Parathyroid adenoma (tissue), 2 donors: ENCODE data around the gene THEM4.

Experiments used
- H2AFZ ChIP-seq: fragments of 300-600 bp; sonication (generic); one replicate; pipeline ENCODE4 v1.7.0; 2017; ENCODE audit warnings: antibody characterized with exemption, mild to moderate bottlenecking
- H3K27ac ChIP-seq: fragments of 300-600 bp; sonication (generic); one replicate; pipeline ENCODE4 v1.7.0; 2017
- H3K27me3 ChIP-seq: fragments of 300-600 bp; sonication (generic); one replicate; pipeline ENCODE4 v1.7.0; 2017; ENCODE audit warnings: low read length; ENCODE audit not compliant: control insufficient read depth, insufficient read depth
- H3K36me3 ChIP-seq: fragments of 300-600 bp; sonication (generic); one replicate; pipeline ENCODE4 v1.7.0; 2017; ENCODE audit warnings: low read length; ENCODE audit not compliant: control insufficient read depth, insufficient read depth
- H3K4me1 ChIP-seq: fragments of 300-600 bp; sonication (generic); one replicate; pipeline ENCODE4 v1.7.0; 2017; ENCODE audit warnings: control low read depth
- H3K4me2 ChIP-seq: fragments of 300-600 bp; sonication (generic); one replicate; pipeline ENCODE4 v1.7.0; 2017; ENCODE audit warnings: low read length
- H3K4me3 ChIP-seq: fragments of 300-600 bp; sonication (generic); one replicate; pipeline ENCODE4 v1.7.0; 2017; ENCODE audit warnings: low read depth, low read length
- H3K79me2 ChIP-seq: fragments of 300-600 bp; sonication (generic); one replicate; pipeline ENCODE4 v1.7.0; 2017; ENCODE audit warnings: control low read depth
- H3K9ac ChIP-seq: fragments of 300-600 bp; sonication (generic); one replicate; pipeline ENCODE4 v1.7.0; 2017; ENCODE audit warnings: mild to moderate bottlenecking
- H3K9me3 ChIP-seq: fragments of 300-600 bp; sonication (generic); one replicate; pipeline ENCODE4 v1.7.0; 2017; ENCODE audit warnings: low read length; ENCODE audit not compliant: control insufficient read depth
- CTCF ChIP-seq: fragments of 300-600 bp; sonication (generic); IDR thresholded peaks from one replicate; pipeline ENCODE4 v1.7.0; 2017; ENCODE audit warnings: antibody characterized with exemption, mild to moderate bottlenecking
- donor health status: primary hyperparathyroidism.

THEM4 gene

GRCh38 chr1:151909167-151910149 is at the start of gene THEM4:
TSS of gene THEM4 (minus strand) at chr1:151909511. CDS start at chr1:151909458, 53 bp downstream.
- peak within 1 kb of the TSS; percentile 97 for H2AFZ ChIP-seq
- no peaks in the 10 kb centered on the region for H3K79me2 ChIP-seq
- no peaks in the 10 kb centered on the region for H3K9me3 ChIP-seq
- peak within 1 kb of the TSS; percentile 61 for H3K9ac ChIP-seq
- no peaks in the 10 kb centered on the region for H3K27me3 ChIP-seq
- peak within 1 kb of the TSS; percentile 88 for H3K27ac ChIP-seq
- H3K4me3 ChIP-seq = peak within 1 kb of the TSS; percentile 93
- peak within 1 kb of the TSS; percentile 97 for H3K4me2 ChIP-seq
- peak; percentile 39 for TF ChIP-seq CTCF
- H3K36me3 ChIP-seq = no peaks in the 10 kb centered on the region
- H3K4me1 ChIP-seq = peaks cover 5% of the 10 kb centered on the region

DNA sequence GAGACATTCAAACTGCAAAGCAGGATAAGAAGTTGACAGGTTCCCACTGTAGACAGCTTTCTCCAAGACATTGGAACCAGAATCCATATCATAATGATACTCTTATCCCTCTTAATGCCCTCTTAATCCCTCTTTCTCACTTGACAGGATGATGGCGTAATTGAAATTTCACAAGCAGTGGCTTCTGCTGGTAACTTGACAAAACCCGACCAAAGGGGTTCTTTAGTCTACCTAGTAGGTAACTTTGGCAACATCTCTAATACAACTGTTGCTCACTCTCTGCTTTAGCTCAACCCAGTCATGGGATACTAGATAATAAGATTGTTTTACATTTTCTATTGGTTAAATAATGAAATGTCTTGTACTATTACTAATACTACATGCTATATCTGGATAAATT is 49.6 kb upstream of the THEM4 start:
- Histone ChIP-seq H2AFZ (no peak overlapping the region), H3K4me2 (no peak overlapping the region), H3K27ac (no peak overlapping the region), H3K9ac (no peak overlapping the region), H3K4me1 (no peaks in the 10 kb centered on the region), H3K36me3 (no peaks in the 10 kb centered on the region), H3K4me3 (no peak overlapping the region), H3K79me2 (no peaks in the 10 kb centered on the region), H3K9me3 (no peaks in the 10 kb centered on the region), H3K27me3 (no peaks in the 10 kb centered on the region)
- no peak for TF ChIP-seq CTCF

- H2AFZ ChIP-seq = no peak overlapping the region
- no peak overlapping the region for H3K4me3 ChIP-seq
- TF ChIP-seq CTCF = no peak
- H3K4me1 ChIP-seq = no peaks in the 10 kb centered on the region
- no peak overlapping the region for H3K4me2 ChIP-seq
- H3K9me3 ChIP-seq = no peaks in the 10 kb centered on the region
- no peak overlapping the region for H3K9ac ChIP-seq
- no peak overlapping the region for H3K27ac ChIP-seq
- no peaks in the 10 kb centered on the region for H3K27me3 ChIP-seq
- no peaks in the 10 kb centered on the region for H3K36me3 ChIP-seq
- no peaks in the 10 kb centered on the region for H3K79me2 ChIP-seq
These were observed 47.7 kb upstream of the THEM4 start for GRCh38 chr1:151956957-151957497.

GRCh38 chr1:151953409-151954094 is 44.2 kb upstream of the THEM4 start:
- no peak overlapping the region for H3K4me2 ChIP-seq
- no peaks in the 10 kb centered on the region for H3K36me3 ChIP-seq
- H3K79me2 ChIP-seq = no peaks in the 10 kb centered on the region
- H3K27ac ChIP-seq = no peak overlapping the region
- no peak overlapping the region for H3K4me3 ChIP-seq
- H3K27me3 ChIP-seq = no peaks in the 10 kb centered on the region
- no peak overlapping the region for H2AFZ ChIP-seq
- no peaks in the 10 kb centered on the region for H3K9me3 ChIP-seq
- no peaks in the 10 kb centered on the region for H3K4me1 ChIP-seq
- H3K9ac ChIP-seq = no peak overlapping the region
- no peak for TF ChIP-seq CTCF
